Stomach smooth muscle (tissue), 2 donors: ENCODE measurements around the gene STRA6.

Experiments used
- H3K27ac ChIP-seq: one replicate; pipeline ENCODE4 v1.7.0; 2013; ENCODE audit warnings: mild to moderate bottlenecking, low read length, inconsistent platforms
- H3K27me3 ChIP-seq, 2 donors: one replicate each; pipeline ENCODE4 v1.7.0; 2013; ENCODE audit warnings: low read length in 2 of 2; ENCODE audit not compliant: insufficient read depth in 2 of 2, control insufficient read depth in 1 of 2
- H3K36me3 ChIP-seq, 2 donors: one replicate each; pipeline ENCODE4 v1.7.0; 2013; ENCODE audit warnings: low read length in 2 of 2; ENCODE audit not compliant: control insufficient read depth in 2 of 2, insufficient read depth in 2 of 2
- H3K4me1 ChIP-seq: one replicate; pipeline ENCODE4 v1.7.0; 2013; ENCODE audit warnings: low read length; ENCODE audit not compliant: control insufficient read depth, insufficient read depth
- H3K4me3 ChIP-seq, 2 donors: one replicate each; pipeline ENCODE4 v1.7.0; 2013; ENCODE audit warnings: low read length in 2 of 2
- H3K9ac ChIP-seq, 2 donors: one replicate each; pipeline ENCODE4 v1.7.0; 2013; ENCODE audit warnings: low read length in 2 of 2, mild to moderate bottlenecking in 1 of 2
- H3K9me3 ChIP-seq, 2 donors: one replicate each; pipeline ENCODE4 v1.7.0; 2013; ENCODE audit warnings: low read length in 2 of 2; ENCODE audit not compliant: control insufficient read depth in 2 of 2
- donor health status: healthy.
- donor health status: Pancreatic carcinoma.

Gene STRA6

DNA sequence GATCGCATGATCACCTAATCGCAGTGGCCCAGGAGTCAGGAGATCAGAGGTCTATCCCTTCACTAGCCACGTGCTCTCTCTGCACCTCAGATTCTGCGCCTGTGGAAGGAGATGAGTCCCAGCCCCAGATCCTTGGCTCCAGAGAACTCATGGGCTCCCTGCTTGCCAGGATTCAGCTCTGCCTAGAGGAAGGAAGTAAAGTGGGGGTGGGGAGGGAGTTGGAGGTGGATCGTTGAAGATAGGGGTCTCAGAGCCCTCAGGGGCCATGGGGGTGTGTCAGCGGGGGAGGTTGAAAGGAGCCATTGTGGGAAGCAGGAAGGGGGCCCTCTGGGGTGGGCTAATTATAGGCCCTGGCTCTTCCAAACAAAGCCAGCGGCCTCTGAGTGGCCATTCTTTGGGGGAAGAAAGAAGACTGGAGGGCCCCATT, 11.3 kb upstream of the STRA6 start:
- Histone ChIP-seq H3K4me3 (no peak overlapping the region), H3K4me1 (peaks cover 2% of the 10 kb centered on the region), H3K27ac (no peak overlapping the region), H3K9me3 (peaks cover 0 to 3% of the 10 kb centered on the region in 2 donors), H3K27me3 (peaks cover 0 to 2% of the 10 kb centered on the region in 2 donors), H3K36me3 (no peaks in the 10 kb centered on the region), H3K9ac (no peak overlapping the region)

DNA sequence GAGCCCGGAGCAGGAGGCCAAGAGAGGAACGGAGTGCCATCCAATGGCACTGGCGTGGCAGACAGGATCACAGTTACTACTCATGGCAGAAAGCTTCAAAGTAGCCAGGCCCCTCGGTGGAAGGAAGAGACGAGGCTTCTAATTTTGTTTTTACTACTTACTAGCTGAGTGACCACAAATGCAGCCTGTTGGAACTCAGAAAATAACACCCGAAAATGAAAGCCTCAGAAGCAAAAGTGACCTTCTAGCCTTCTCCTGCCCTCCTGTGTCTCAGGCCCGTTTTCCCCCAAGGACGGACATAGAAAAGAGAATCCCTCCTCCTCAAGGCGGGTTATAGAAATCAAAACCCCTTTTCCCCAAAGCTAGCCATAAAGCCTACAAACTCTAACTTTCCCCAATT, 9.9 kb upstream of the STRA6 start:
- Histone ChIP-seq H3K4me1 (peaks cover 2% of the 10 kb centered on the region), H3K4me3 (no peak overlapping the region), H3K27me3 (peaks cover 0 to 2% of the 10 kb centered on the region in 2 donors), H3K27ac (no peak overlapping the region), H3K9me3 (peaks cover 0 to 3% of the 10 kb centered on the region in 2 donors), H3K36me3 (no peaks in the 10 kb centered on the region), H3K9ac (no peak overlapping the region)

DNA sequence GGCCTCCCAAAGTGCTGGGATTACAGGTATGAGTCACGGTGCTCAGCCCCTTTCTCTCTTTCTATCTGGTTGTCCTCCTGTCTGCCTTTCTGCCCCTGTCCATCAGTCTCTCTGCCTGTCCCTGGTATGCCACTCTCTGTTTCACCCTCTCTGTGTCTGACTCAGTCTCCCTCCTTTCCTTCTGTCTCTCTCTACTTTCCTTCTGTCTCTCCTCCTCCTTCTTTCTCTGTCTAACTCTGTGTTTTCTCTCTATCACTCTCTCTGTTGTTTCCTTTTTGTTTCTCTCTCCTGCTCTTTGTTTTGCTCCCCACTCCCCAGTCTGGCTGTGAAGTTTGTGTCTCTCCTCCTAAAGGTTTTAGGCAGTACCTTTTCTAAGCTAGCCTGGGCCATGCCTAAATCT, 9.1 kb upstream of the STRA6 start:
- H3K9ac ChIP-seq, result no peak overlapping the region
- peaks cover 0 to 3% of the 10 kb centered on the region in 2 donors for H3K9me3 ChIP-seq
- no peak overlapping the region for H3K4me3 ChIP-seq
- H3K36me3 ChIP-seq, result no peaks in the 10 kb centered on the region
- H3K27me3 ChIP-seq, result peaks cover 0 to 2% of the 10 kb centered on the region in 2 donors
- H3K27ac ChIP-seq, result no peak overlapping the region
- peaks cover 3% of the 10 kb centered on the region for H3K4me1 ChIP-seq

DNA sequence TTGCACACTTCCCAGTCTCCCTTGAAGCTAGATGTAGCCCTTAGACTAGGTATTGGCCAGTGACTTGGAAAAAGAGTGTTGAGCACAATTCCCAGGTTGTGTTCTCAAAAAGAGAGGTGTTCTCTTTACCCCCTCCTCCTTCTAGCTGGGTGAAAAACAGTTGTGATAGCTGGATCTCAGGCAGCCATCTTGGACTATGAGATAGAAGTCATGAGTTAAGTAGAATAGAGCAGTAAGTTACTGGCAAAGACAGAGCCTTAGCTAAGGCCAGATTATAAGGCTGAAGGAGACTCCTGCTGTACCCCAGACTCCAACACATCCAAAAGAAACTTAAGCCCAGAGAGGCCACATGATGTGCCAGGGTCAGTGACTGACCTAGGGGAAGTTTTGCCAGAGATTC, 8.1 kb upstream of the STRA6 start:
- Histone ChIP-seq H3K4me3 (no peak overlapping the region), H3K27me3 (peaks cover 0 to 2% of the 10 kb centered on the region in 2 donors), H3K36me3 (no peaks in the 10 kb centered on the region), H3K4me1 (peaks cover 3% of the 10 kb centered on the region), H3K9ac (no peak overlapping the region), H3K9me3 (peaks cover 0 to 3% of the 10 kb centered on the region in 2 donors), H3K27ac (peak overlapping the region; percentile 31)

DNA sequence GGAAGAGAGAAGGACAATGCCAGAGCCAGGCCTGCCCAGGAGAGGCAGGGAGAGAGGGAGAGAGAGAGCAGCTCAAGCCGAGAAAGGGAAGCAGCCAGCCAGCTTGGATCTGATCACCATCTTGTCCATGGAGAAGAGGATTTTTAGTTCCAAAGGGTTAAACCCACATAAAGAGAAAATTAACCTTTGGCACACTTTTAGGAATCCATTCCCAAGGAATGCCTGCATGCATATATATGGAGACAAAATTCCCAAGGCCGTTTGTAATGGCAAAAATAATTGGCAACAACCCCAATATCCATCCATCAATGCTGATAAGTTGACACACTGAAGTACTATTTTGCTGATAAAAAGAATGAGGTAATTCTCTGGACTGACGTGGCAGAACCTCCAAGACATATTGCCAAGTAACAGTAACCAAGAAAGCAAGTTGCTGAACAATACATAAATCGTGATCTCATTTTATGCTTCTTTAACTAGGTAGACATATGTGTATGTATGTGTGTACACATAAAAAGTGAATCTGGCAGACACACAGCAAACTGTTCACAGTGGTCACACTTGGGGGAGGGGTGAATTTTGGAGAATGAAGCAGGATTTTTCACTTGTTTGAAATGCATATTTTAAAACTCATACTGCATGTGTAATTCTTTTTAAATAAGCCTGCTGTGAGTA, 7.5 kb upstream of the STRA6 start:
- peaks cover 0 to 2% of the 10 kb centered on the region in 2 donors for H3K27me3 ChIP-seq
- H3K9ac ChIP-seq, result no peak overlapping the region
- peaks cover 3% of the 10 kb centered on the region for H3K4me1 ChIP-seq
- H3K9me3 ChIP-seq, result peaks cover 0 to 3% of the 10 kb centered on the region in 2 donors
- peak overlapping the region; percentile 31 for H3K27ac ChIP-seq
- no peaks in the 10 kb centered on the region for H3K36me3 ChIP-seq
- no peak overlapping the region for H3K4me3 ChIP-seq

DNA sequence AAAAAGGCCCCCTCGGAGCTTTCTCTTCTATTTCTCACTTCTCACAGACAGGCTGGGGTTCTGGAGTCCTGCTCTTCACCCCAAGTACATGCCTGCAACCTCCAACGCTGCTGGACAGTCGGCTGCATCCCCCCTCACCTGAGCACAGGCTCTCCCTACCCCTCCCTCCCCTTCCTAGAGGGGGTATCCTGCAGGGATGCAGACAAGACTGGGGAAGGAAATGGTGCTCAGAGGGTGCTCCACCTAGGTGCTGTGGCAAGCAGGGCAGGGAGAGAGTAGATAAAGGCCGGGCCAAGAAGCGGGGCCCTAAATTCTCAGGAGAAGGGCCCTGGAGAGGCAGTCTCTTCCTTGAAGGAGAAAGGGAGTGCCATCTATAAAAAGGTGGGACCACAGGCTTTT, 7.0 kb upstream of the STRA6 start:
- H3K27ac ChIP-seq, result peak overlapping the region; percentile 31
- H3K36me3 ChIP-seq, result no peaks in the 10 kb centered on the region

DNA sequence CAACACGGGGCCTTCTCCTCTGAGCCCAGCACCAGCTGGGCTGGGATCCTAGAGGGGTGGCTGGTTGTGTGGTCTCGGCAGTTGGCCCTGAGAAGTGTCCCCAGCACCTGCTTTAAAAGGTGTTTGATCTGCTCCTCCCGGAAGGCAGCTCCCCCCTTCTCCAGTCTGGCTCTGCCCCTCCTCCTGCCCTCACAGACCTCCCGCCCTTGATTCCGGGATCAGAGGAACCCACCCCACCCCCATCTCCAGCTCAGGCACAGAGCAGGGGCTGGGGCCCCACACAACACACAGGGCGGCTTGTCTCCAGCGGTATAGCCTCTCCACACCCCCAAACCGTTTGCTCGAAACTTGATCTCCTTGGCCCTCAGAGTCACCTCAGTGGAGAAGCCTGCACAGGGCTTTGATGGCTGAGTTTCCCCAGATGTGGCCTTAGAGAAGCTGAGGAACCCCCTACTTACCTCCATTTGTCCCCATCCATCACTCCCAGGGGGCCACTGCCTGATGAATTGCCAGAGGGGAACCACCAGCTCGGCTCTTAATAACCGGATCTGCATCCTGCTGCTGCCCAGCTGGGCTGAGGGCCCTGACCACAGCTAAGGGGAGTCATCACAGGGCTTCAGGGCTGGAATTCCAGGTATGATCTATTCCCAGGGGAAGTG, 6.4 kb upstream of the STRA6 start:
- peaks cover 3% of the 10 kb centered on the region for H3K4me1 ChIP-seq
- H3K36me3 ChIP-seq, result no peaks in the 10 kb centered on the region
- H3K4me3 ChIP-seq, result no peak overlapping the region
- H3K27me3 ChIP-seq, result no peaks in the 10 kb centered on the region
- no peak overlapping the region for H3K9ac ChIP-seq
- H3K27ac ChIP-seq, result no peak overlapping the region
- peaks cover 0 to 3% of the 10 kb centered on the region in 2 donors for H3K9me3 ChIP-seq

More for the DNA sequence above, 7.0 kb upstream of the STRA6 start:
- H3K27me3 ChIP-seq, result peaks cover 0 to 2% of the 10 kb centered on the region in 2 donors
- no peak overlapping the region for H3K4me3 ChIP-seq
- H3K9me3 ChIP-seq, result peaks cover 0 to 3% of the 10 kb centered on the region in 2 donors
- peaks cover 3% of the 10 kb centered on the region for H3K4me1 ChIP-seq
- H3K9ac ChIP-seq, result no peak overlapping the region

DNA sequence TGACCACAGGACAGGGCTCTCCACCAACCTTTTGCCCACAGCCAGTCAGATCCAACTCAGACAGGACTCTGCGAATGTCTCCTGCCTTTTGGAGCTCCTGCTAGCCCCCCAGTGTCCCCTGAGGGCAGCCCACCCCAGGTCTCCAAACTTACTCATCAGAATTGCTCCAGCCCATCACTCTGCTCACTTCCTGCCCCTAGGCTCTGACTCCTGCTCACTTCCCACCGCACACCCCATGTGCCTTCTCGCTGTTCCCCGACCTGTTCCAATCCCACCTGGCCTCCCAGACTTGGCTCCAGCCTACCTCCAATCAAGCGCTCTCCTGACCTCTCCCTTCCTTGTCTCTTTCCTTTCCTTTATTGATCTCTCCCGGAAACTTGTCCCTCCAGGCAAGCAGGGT, 5.9 kb upstream of the STRA6 start:
- Histone ChIP-seq H3K4me1 (peaks cover 3% of the 10 kb centered on the region), H3K9ac (no peak overlapping the region), H3K9me3 (peaks cover 0 to 3% of the 10 kb centered on the region in 2 donors), H3K36me3 (no peaks in the 10 kb centered on the region), H3K27me3 (no peaks in the 10 kb centered on the region), H3K4me3 (no peak overlapping the region), H3K27ac (no peak overlapping the region)

DNA sequence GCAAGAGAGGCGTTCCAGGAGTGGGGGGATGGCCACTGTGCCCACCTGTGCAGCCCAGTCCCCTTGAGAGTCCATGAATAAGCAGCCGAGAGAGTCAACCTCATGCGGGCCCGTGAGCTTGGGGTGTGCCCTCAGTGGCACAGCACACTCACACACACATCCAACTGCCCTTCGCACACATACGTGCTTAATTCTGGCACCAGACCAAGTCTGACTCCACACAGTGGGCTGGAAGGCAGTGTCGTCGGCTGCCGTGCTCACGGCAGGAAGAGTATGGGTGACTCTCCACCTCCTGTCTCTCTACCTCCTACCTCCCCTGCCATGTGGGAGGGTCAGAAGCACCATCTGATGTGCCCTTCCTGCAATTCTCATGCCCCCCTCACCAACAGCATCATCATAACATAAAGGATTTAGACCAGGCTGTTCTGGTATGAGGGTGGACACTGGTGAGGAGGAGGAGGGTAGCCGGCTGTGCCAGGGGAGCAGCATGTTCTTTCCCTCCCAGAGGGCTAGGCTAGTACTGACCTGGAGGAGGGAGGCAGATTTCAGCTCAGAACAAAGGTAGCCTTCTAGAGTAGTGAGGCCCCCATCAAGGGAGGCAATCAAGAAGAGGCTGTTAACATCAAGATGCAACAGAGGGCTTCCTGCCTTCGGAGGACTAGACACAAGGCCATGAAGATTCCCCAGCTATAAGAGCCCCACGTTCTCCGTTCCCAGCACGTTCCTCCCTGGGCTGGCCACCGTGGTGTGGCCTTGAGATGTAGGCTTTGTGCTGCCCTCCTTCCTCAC, 5.3 kb upstream of the STRA6 start:
- H3K4me1 ChIP-seq, result peaks cover 3% of the 10 kb centered on the region
- H3K27ac ChIP-seq, result no peak overlapping the region

DNA sequence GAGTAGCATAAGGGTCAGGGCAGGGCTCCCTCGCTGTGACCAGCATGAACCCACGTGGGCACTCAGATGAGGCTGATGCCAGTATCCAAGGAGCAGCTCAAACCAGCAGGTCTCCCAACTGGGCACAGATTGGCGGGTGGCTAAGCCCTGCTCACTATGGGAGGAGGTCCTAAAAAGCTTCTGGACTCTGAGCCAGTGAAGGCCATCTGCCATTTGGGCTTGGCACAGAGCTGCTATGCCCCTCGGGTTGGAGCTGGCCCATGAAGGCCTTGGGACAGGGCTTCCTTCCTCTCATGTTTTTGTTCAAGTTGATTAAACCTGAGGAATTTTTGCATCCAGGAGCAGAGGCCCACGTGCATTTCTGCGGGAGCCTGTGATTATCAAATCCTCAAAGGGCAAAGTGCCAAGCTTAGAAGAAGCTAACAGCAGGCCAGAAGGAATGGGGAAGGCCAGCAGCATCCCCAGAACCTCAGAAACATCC, 4.3 kb upstream of the STRA6 start:
- peaks cover 6% of the 10 kb centered on the region for H3K4me1 ChIP-seq
- no peak overlapping the region for H3K27ac ChIP-seq

More for the DNA sequence above, 5.3 kb upstream of the STRA6 start:
- Histone ChIP-seq H3K9me3 (peaks cover 0 to 3% of the 10 kb centered on the region in 2 donors), H3K27me3 (no peaks in the 10 kb centered on the region), H3K4me3 (no peak overlapping the region), H3K9ac (no peak overlapping the region), H3K36me3 (no peaks in the 10 kb centered on the region)

More for the DNA sequence above, 4.3 kb upstream of the STRA6 start:
- Histone ChIP-seq H3K36me3 (no peaks in the 10 kb centered on the region), H3K9me3 (peaks cover 0 to 3% of the 10 kb centered on the region in 2 donors), H3K4me3 (no peak overlapping the region), H3K27me3 (no peaks in the 10 kb centered on the region), H3K9ac (no peak overlapping the region)
